ENCODE results near the gene MRTFB. TPM values are rescaled to one million over a fixed set of nuclear protein-coding genes. Genes with fewer than 3 reads are reported as not detected.

Gene MRTFB
- total and polyA plus RNA-seq, 2 donors (not counting 3 experiments of a cell fraction or from before 2014, with no cell fraction given) = 19.6 to 49.5 TPM

DNA sequence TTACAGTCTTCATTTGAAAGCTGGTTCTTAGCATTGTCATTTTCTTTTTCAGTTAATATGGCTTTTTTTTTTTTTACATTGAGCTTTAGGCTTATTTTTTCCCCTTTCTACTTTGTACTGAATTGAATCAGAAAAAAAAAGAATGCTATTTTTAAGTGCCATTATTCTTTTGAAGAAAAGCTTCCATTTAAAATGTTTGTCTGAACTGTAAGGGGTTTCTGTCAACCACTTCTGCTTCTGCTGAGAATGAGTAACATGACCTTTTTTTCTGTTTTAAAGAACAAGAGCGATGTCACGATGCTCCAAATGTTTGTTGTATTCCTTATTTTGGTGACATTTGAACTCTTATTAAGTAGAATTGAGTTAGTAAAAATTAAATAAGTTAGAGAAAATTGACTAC lies 50.0 kb downstream of the MRTFB start:
- dilution Hi-C loops (cut with MboI; ENCODE audit: extremely low pct_ligation_motif_present, low sequenced_read_pairs) = no loop called here

More for the DNA sequence above, 50.0 kb downstream of the MRTFB start:
- H3K27me3 ChIP-seq (ENCODE audit: control insufficient read depth in 2 of 2, insufficient read depth in 2 of 2, low read length in 2 of 2) = no peaks in the 10 kb centered on the region
- DNase-seq (ENCODE audit: low read depth, low spot score) (no peak), FAIRE-seq (no peak)
- no TSS peak for BruUV-seq (replicated peaks)
- TF ChIP-seq JUN (IDR thresholded peaks at IDR 0.05; ENCODE audit: borderline replicate concordance, insufficient read depth, insufficient read length, low read depth) = no peak
- no peak for TF ChIP-seq MYC (IDR thresholded peaks at IDR 0.05; ENCODE audit: low read depth, low read length)
- no peak for TF ChIP-seq POLR2AphosphoS5 (IDR thresholded peaks at IDR 0.05; ENCODE audit: insufficient read depth, low read depth, low read length)
- no peak for TF ChIP-seq POLR2A (IDR thresholded peaks at IDR 0.05; ENCODE audit: low read depth, low read length)
- TF ChIP-seq, protein P1, sequence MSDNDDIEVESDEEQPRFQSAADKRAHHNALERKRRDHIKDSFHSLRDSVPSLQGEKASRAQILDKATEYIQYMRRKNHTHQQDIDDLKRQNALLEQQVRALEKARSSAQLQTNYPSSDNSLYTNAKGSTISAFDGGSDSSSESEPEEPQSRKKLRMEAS (IDR thresholded peaks at IDR 0.05; ENCODE audit: insufficient read depth, insufficient read length) = no peak
- TF ChIP-seq GATA2 (IDR thresholded peaks at IDR 0.05; ENCODE audit: insufficient read depth, insufficient read length, low read depth, low read length) = no peak
- no peak for TF ChIP-seq FOS (IDR thresholded peaks at IDR 0.05; ENCODE audit: borderline replicate concordance, insufficient read depth, low read length)
- TF ChIP-seq, protein P2, sequence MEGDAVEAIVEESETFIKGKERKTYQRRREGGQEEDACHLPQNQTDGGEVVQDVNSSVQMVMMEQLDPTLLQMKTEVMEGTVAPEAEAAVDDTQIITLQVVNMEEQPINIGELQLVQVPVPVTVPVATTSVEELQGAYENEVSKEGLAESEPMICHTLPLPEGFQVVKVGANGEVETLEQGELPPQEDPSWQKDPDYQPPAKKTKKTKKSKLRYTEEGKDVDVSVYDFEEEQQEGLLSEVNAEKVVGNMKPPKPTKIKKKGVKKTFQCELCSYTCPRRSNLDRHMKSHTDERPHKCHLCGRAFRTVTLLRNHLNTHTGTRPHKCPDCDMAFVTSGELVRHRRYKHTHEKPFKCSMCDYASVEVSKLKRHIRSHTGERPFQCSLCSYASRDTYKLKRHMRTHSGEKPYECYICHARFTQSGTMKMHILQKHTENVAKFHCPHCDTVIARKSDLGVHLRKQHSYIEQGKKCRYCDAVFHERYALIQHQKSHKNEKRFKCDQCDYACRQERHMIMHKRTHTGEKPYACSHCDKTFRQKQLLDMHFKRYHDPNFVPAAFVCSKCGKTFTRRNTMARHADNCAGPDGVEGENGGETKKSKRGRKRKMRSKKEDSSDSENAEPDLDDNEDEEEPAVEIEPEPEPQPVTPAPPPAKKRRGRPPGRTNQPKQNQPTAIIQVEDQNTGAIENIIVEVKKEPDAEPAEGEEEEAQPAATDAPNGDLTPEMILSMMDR (IDR thresholded peaks at IDR 0.05; ENCODE audit: extremely low read depth in 1 of 2, insufficient read depth in 1 of 2, low read depth in 1 of 2, low read length in 2 of 2) = no peak
- TF ChIP-seq EZH2 (IDR thresholded peaks at IDR 0.05; ENCODE audit: borderline replicate concordance, low read depth, low read length, severe bottlenecking) = no peak
- H3K4me1 ChIP-seq (ENCODE audit: control insufficient read depth, extremely low read depth, insufficient read depth, low read length) = peaks cover 10% of the 10 kb centered on the region
- ChIA-PET CTCF (interaction anchor here (0.6 to 1.0 kb wide), 2 partner anchors 16 to 198 kb away, joined by 3 read pairs; no protein-coding TSS in a partner anchor), POLR2A (no interaction called here)
- H3K4me3 ChIP-seq (replicated peaks in 1 of 3; ENCODE audit: insufficient read depth in 1 of 3, low read depth in 1 of 3, low read length in 3 of 3) = no peak overlapping the region
- intact Hi-C loops (cut with micrococcal nuclease) = no loop called here
- no peak overlapping the region for H3K9ac ChIP-seq (replicated peaks; ENCODE audit: extremely low read depth, insufficient read depth, low read length)
- no peak overlapping the region for H3K27ac ChIP-seq (ENCODE audit: insufficient read depth, low read depth, low read length)
- peaks cover 3% of the 10 kb centered on the region for H4K20me1 ChIP-seq (replicated peaks; ENCODE audit: control insufficient read depth, extremely low read depth, insufficient read depth, low read length)
- H3K79me2 ChIP-seq (ENCODE audit: control insufficient read depth, insufficient read depth, low read length) = peaks cover 10% of the 10 kb centered on the region
- no peaks in the 10 kb centered on the region for H3K9me3 ChIP-seq (replicated peaks; ENCODE audit: control insufficient read depth, insufficient read depth, low read length)
- no peak overlapping the region for H2AFZ ChIP-seq (ENCODE audit: low read depth, low read length)
- H3K9me1 ChIP-seq (replicated peaks; ENCODE audit: control insufficient read depth, extremely low read depth, insufficient read depth, low read length) = no peaks in the 10 kb centered on the region
- H3K36me3 ChIP-seq (ENCODE audit: control insufficient read depth in 2 of 2, extremely low read depth in 1 of 2, insufficient read depth in 2 of 2, low read length in 2 of 2) = no peaks in the 10 kb centered on the region
- H3K4me2 ChIP-seq (ENCODE audit: insufficient read depth, low read length) = no peak overlapping the region

All from endothelial cell of umbilical vein (primary cell).